ENCODE measurements around the gene SDK1. TPM values are rescaled to one million over a fixed set of nuclear protein-coding genes. Genes with fewer than 3 reads are reported as not detected.
"Not testable (repeated sequence)": the region's sequence is repeated elsewhere in the genome, so short reads cannot be mapped to it uniquely, and the experiment has no call there.

The SDK1 gene
- total RNA-seq, 1 experiment from 2014 or later: 1.8 TPM

DNA sequence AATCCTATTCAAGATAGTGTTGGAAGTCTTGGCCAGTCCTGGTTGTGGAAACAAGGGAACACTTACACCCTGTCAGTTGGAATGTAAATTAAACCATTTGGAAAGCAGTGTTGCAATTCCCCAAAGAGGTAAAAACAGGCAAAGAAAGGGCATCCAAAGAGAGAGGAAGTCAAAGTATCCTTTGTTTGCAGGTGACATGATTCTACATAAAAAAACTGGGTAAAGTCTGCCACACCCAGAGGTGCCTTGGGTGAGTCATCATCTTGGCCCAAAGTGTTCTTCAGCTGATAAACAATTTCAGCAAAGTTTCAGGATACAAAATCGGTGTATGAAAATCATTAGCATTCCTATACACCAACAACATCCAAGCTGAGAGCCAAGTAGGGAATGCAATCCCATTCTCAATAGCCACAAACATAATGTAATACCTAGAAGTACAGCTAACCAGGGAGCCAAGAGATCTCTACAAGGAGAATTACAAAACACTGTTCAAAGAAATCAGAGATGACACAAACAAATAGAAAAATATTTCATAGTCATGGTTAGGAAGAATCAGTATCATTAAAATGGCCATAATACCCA lies 278.7 kb downstream of the SDK1 start:
- no peak for DNase-seq (ENCODE audit: low spot score)

- not testable (repeated sequence) for DNase-seq (ENCODE audit: low spot score)
Measured at GRCh38 chr7:3582145-3582544, 281.1 kb downstream of the SDK1 start.

- DNase-seq (ENCODE audit: low spot score): no peak
Measured at GRCh38 chr7:3585826-3586225, 284.8 kb downstream of the SDK1 start.

DNA sequence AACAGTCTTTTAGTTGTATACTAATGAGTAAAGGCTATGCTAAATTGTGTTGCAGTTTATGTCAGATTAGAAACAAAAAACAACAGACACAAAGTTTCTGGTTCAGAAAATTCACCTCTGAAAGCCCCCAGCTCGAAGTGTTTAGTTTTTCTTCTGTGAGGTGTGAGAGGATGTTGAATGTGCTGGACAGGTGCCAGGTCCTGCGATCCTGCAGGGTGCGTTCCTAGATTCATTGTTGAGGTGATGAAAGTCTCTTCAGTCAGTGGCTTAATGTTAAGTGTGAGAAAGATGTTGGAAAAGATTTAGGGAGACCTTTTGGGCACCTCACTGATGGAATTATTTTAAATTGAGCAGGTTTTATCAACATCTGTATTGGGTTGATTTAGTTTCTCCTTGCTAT lies 287.3 kb downstream of the SDK1 start:
- no peak for DNase-seq (ENCODE audit: low spot score)

DNA sequence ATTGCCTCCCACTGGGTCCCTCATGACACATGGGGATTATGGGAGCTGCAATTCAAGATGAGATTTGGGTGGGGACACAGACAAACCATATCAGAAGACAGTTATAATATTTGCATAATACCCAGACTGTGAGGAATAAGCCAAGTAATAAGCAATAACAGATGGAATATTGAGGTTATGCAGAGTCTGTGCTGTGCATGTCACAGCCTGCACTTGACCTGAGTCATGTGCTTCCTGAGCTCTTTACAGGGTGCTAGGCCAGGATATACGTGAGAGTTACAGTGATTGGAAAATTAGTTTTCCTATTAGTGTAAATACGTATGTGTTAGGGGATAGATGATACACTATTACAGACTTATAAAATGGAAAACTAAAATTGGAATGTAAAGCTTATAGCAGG lies 288.7 kb downstream of the SDK1 start:
- no peak for DNase-seq (ENCODE audit: low spot score)

DNA sequence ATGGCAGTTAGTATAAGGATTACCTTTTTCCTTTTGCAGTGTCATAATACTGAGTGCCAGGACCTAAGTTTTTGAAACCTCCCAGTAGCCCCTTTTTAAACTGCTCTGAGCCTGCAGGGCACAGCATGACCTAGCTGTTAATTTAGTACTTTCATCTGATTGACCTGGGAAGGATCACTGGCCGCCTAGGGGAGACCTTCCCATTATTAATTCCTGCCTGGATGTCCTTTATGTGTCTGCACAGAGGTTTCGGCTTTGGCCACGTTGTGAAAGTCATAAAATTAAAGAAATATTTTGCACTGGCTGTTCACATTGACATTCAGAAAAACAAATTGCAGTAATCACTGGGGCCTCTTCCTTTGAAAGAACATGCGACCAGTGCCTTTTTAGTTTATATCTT lies 290.2 kb downstream of the SDK1 start:
- no peak for DNase-seq (ENCODE audit: low spot score)

GRCh38 chr7:3591944-3592343 lies 290.9 kb downstream of the SDK1 start:
- DNase-seq (ENCODE audit: low spot score): no peak

GRCh38 chr7:3592401-3593134 lies 291.5 kb downstream of the SDK1 start:
- no peak for DNase-seq (ENCODE audit: low spot score)

DNA sequence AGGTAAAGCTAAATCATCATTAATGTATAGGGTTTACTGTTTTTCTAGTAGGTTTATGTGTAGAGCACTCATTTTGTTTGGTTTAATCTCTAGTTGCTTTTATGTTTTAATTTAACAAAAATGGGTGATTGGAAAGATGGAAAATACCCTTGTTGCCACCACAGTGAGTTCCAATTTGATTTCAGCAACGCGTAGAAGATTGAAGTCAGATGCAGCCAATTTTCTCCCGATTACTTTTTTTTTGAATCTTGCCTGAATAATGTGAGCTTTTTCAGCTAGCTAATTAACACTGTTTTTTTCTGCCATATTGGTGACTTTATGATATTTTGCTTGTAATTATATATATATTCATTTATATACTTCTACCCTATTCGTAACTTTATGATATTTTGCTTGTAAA lies 293.8 kb downstream of the SDK1 start:
- no peak for DNase-seq (ENCODE audit: low spot score)

GRCh38 chr7:3598854-3599253 lies 297.8 kb downstream of the SDK1 start:
- DNase-seq (ENCODE audit: low spot score): no peak

- no peak for DNase-seq (ENCODE audit: low spot score)
Measured at GRCh38 chr7:3605222-3605621, 304.2 kb downstream of the SDK1 start.

- DNase-seq (ENCODE audit: low spot score): no peak
Measured at GRCh38 chr7:3606436-3606835, 305.4 kb downstream of the SDK1 start.

DNA sequence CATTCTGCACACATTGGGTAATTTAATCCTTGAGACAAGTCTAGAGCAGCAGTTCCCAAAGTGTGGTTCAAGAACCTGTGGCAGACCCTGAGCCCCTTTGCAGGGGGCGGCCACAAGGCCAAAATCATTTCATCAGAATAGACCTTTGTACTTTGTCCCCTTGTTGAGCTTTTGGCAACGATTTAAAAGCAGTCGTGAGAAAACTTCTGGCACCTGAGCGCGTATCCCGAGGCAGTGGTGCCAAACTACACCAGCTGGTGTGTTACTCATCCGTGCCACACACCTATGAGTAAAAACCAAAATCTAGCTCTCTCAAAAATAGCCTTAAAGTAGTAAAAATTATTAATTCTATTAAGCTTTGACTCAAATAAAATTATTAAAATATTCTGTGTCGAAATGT lies 306.8 kb downstream of the SDK1 start:
- no peak for DNase-seq (ENCODE audit: low spot score)

DNA sequence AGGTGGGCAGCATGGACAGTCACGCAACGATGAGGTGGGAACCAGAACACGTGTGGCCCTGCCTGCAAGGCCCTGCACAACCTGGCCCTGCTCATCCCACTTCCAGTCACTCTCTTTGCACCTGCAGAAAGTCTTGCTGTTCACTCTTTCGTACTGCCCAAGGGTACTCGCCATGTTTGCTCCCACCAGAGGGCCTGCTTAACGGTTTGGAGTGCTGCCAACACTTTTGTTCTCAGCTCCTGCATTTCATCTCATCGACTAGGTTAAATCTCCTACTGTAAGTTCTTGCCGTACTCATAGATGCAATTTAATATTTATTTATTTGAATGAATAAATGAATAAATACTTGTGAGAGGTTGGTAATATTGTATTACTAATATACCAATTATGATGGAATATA lies 315.3 kb downstream of the SDK1 start:
- DNase-seq (ENCODE audit: low spot score): no peak

- no peak for DNase-seq (ENCODE audit: low spot score)
Measured at GRCh38 chr7:3630081-3630480, 329.0 kb downstream of the SDK1 start.

DNA sequence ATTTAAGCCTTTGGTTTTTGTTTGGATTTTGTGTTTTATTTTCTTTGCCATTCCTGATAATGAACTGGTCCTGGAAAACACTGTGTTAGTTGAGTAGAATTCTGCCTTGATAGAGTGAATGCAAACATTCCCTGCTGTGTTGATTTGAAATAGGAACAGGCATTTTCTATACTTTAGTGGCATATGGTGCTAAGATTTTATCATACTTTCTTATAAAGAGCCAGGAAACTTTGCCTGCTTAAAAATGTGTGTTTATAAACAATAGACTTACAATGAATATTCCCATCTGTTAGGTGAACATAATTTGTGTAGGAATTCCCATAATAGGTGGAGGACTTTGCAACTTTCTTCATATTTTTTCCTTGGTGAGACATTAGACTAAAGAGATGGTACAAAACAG lies 333.3 kb downstream of the SDK1 start:
- no peak for DNase-seq (ENCODE audit: low spot score)

DNA sequence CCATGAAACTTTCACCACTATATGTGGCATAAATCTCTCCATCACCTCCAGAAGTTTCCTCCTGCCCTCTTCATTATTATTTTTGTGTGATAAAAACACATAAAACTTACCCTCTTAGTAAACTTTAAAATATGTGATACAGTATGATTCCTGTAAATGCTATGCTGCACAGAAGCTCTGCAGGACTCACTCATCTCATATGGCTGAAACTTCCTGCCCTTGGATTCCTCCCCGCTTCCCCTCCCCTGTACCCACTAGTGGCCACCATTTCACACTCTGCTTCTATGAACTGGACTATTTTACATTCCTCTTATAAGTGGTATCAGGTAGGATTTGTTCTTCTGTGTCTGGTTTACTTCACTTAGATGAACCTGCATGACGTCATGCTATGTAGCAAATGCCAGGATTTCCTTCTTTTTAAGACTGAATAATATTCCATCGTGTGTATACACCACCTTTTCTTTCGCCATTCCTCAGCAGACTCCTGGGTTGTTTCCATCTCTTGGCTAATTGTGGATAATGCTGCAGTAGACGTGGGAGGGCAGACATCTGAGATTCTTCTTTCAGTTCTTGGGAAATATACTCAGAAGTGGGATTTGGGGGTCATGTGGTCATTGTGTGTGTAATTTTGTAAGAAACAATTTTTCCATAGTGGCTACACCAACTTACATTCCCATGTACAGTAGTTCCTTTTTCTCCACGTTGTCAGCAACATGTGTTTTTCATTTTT lies 335.2 kb downstream of the SDK1 start:
- no peak for DNase-seq (ENCODE audit: low spot score)

GRCh38 chr7:3639253-3639652 lies 338.2 kb downstream of the SDK1 start:
- DNase-seq (ENCODE audit: low spot score): no peak

DNA sequence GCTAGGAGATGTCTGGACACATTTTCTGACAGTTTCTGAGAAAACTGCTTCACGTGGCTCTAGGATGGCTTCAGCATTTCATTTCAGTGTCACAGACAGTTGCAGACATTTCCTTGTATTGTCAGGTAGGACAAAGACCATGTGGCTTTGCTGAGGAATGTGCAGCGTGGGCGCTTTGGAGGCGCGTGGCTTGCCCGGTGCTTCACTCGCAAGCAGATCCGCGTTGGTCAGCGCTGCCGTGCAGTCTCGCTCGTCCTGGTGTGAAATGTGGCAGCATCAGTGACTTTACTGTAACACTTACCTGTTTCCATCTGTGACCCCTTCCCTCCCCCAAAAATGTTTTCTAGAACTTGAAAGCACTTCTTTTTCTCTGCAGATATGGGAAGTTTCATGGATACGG lies 340.5 kb downstream of the SDK1 start:
- no peak for DNase-seq (ENCODE audit: low spot score)

GRCh38 chr7:3643091-3643490 lies 342.0 kb downstream of the SDK1 start:
- no peak for DNase-seq (ENCODE audit: low spot score)

GRCh38 chr7:3648276-3648675 lies 347.2 kb downstream of the SDK1 start:
- no peak for DNase-seq (ENCODE audit: low spot score)

GRCh38 chr7:3649250-3649649 lies 348.2 kb downstream of the SDK1 start:
- no peak for DNase-seq (ENCODE audit: low spot score)
